ENCODE measurements around the gene INPP5E.
"Not testable (repeated sequence)": the region's sequence is repeated elsewhere in the genome, so short reads cannot be mapped to it uniquely, and the experiment has no call there.

Gene INPP5E

DNA sequence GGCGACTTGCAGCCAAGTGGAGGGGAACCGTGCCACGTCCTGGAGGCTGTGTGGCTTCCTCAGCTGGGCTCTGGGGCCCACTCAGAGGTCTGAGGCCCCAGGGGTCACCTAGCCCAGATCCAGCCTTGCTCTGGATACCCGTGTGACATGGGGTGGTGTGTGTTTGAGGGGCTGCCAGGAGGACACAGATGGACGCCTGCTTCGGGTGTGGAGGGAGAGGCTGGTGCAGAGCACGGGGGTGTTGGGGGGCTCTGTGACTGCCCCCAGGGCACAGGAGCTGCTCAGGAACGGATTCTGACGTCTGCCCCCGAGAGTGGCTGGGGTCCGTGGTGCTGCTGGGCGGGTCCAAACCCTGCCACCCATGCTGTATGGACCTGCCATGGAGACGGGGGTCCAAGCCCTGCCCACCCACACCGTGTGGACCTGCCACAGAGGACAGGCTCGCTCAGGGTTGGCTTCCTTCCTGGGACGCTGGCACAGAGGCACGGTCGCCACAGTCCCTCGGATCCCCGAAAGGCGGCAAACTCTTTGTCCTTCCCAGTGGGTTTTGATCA, 10.5 kb downstream of the INPP5E start:
- no peak for DNase-seq (ENCODE audit: low read depth)

GRCh38 chr9:136426787-136427186, 12.9 kb downstream of the INPP5E start:
- DNase-seq (ENCODE audit: low read depth), result no peak

- not testable (repeated sequence) for DNase-seq (ENCODE audit: low read depth)
These were observed 14.3 kb downstream of the INPP5E start for GRCh38 chr9:136425367-136425766.

GRCh38 chr9:136424750-136425362, 14.8 kb downstream of the INPP5E start:
- no peak for DNase-seq (ENCODE audit: low read depth)

DNA sequence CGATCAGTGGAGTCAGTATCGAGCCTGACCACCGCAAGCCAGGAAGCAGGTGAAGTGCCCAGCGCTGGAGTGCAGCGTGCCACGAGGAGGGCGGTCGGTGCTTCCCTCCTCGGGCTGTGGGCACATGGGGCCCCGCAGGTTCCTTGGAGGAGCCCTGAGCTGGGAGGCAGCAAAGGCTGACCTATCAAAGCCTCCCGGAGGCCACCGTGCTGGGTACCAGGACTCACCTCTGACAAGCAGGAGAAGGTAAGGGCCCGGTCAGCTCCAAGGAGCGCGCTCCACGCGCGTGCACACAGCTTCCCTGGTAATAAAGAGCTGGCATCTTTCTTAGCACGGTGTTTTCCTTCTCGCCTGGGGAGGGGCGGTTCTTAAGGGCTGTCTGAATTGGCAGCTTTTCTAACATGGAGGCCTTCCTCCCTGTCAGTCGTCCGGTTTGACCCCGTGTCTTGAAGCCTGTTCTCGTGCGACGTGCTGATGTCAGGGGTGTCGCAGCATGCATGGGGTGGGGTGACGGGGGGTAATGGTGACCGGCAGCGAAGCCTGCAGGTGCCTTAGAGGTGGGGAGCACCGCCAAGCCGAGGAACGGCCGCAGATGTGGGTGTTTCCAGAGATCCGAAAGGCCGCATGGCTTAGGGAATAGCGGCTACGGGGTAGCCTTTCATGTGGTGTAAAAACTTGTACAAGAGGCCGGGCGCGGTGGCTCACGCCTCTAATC, 16.1 kb downstream of the INPP5E start:
- DNase-seq (ENCODE audit: low read depth), result no peak

DNA sequence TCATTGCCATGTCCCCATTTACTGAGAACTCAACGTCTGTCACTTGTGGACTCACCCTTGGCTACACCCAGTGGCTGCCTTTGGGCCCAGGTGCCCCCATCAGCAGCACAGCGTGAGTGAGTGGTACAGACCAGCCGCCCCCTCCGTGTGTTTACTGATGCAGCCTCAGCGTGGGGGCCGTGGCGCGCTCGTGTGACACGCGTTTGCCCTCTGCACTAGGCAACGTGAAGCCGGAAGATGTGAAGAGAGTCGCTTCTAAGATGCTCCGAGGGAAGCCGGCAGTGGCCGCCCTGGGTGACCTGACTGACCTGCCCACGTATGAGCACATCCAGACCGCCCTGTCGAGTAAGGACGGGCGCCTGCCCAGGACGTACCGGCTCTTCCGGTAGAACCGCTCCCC, 16.8 kb downstream of the INPP5E start:
- DNase-seq (ENCODE audit: low read depth), result no peak

DNA sequence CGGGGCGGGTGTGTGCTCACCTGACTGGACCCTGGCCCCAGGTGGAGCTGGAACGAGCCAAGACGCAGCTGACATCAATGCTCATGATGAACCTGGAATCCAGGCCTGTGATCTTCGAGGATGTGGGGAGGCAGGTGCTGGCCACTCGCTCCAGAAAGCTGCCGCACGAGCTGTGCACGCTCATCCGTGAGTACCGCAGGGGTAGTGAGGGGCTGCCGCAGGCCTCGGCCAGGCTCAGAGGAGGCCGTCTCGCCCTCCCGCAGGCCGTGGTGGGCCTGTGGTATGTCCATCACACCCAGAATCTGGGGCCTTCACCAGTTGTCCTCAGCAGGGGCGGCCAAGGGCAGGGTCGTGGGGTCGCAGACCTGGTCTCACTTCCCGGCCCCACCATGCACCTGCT, 17.9 kb downstream of the INPP5E start:
- no peak for DNase-seq (ENCODE audit: low read depth)

DNA sequence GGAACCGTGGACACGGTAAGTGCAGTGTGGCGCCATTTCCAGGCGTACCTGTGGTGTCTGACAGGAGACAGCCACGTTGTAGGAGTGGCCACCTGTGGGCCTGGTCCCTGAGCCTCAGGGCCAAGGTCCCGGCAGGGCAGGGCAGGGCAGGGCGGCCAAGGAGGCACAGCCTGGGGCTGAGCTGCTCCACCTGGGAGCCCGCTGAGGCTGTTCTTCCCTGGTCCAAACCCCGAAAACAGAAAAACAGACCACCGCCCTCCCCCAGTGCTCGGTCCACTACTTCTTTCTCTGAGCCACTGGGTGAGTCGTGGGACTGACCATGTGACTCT, 20.6 kb downstream of the INPP5E start:
- no peak for DNase-seq (ENCODE audit: low read depth)

- DNase-seq (ENCODE audit: low read depth), result no peak
These were observed 21.2 kb downstream of the INPP5E start for GRCh38 chr9:136418182-136419091.

DNA sequence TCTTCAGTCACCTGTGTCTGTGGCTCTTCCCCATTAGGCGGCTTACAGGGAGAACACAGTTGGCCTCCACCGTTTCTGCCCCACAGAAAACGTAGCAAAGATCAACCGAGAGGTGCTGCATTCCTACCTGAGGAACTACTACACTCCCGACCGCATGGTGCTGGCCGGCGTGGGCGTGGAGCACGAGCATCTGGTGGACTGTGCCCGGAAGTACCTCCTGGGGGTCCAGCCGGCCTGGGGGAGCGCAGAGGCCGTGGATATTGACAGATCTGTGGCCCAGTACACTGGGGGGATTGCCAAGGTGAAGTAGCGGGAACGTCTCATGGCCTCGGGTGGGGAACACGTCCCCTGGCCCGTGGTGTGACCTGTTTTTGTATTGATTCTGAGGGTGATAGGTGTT, 22.7 kb downstream of the INPP5E start:
- no peak for DNase-seq (ENCODE audit: low read depth)

- no peak for DNase-seq (ENCODE audit: low read depth)
These were observed 23.2 kb downstream of the INPP5E start for GRCh38 chr9:136416427-136416826.

DNA sequence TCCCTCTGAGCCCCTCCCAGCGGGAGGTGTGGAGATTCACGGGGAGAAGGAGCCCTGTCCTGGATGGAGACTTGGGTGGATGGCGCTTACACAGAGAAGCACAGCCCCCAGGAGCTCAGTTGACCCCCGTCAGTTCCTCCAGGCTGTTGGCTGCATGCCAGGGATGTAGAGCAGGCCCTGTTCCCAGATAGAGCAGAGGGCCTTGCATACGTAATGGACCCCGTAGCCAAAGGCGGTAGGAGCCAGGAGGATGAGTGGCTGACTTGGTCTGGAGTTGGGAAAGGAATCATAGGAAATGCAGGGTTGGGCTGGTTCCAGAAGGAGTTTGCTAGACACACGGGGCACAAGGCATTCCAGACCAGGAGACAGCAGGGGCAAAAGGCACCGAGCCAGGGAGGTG, 26.7 kb downstream of the INPP5E start:
- no peak for DNase-seq (ENCODE audit: low read depth)

DNA sequence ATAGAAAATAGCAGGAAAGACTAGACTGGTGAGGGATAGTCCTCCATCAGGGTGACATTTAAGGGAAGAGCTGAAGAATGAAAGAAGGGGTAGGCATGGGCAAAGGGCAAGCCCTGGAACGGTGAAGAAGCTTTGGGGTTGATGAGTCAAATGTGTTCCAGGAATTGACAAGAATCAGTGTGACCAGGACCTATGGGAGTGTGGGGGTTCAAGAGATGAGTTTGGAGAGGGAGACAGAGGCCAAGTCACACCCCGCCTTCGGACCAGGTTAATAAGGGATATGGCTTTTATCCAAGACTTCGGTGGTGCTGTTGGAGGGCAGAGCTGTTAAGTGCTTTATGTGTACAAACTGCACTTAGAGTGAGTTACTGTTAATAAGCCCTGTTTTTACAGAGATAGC, 28.3 kb downstream of the INPP5E start:
- no peak for DNase-seq (ENCODE audit: low read depth)

DNA sequence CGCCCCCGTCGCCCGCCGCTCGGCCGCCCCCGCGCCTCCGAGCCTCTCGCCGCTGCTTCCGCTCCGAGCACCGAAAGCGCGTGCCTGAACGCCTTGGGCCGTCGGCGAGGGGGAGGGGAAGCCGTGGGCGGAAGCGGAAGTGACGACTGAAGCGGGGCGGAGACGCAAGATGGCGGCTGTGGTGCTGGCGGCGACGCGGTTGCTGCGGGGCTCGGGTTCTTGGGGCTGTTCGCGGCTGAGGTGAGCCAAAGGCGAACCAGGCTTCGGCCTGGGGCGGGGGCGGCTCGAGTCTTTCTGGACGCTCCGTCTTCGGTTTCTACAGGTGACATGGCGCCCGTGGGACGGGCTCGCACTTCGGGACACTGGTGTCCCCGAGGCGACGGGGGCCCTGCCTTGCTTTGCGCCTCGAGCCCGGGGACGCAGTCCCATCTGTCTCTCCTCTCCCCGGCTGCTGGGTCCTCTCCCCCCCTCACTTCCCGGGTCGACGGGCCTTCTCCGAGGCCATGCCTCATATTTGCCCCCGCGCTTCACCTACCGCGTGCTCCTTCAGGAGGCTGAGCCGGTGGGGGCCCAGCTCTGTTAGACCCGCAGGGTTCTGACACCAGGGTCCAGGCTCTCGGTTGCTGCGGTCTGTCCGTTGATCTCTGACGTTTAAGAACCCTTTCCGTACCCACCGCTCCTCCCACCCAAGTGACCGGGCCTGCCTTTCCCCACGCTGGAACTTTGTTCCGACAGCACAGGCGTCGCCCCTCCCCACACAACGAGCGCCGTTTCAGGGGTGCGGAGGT, 29.0 kb downstream of the INPP5E start, which contains the start of the genes ENTR1 and PMPCA:
Gene ENTR1 (minus strand): TSS at position 115 of the 788 bp plus-strand sequence. CDS start 217 bp downstream, outside the sequence.
Gene PMPCA (plus strand): TSS at position 159 of the 788 bp plus-strand sequence. CDS start 11 bp downstream, at position 170.
- DNase-seq (ENCODE audit: low read depth), result peak; percentile 66

- DNase-seq (ENCODE audit: low read depth), result no peak
These were observed 29.8 kb downstream of the INPP5E start for GRCh38 chr9:136409557-136410455.

GRCh38 chr9:136407911-136408310, 31.7 kb downstream of the INPP5E start:
- DNase-seq (ENCODE audit: low read depth), result no peak

- DNase-seq (ENCODE audit: low read depth), result not testable (repeated sequence)
These were observed 32.6 kb downstream of the INPP5E start for GRCh38 chr9:136407061-136407460.

GRCh38 chr9:136405904-136406303, 33.7 kb downstream of the INPP5E start:
- not testable (repeated sequence) for DNase-seq (ENCODE audit: low read depth)

DNA sequence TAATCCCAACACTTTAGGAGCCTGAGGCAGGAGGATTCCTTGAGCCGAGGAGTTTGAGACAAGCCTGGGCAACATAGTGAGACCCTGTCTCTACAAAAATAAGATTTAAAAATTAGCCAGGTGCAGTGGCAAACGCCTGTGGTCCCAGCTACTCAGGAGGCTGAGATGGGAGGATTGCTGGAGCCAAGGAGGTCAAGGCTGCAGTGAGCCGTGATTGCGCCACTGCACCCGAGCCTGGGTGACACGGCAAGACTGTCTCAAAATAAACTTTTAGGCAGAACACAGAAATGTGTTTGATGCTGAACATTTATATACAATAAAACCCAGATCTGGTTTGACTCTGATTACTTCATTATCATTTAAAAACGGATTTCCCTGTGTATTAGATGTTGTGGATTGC, 34.2 kb downstream of the INPP5E start:
- no peak for DNase-seq (ENCODE audit: low read depth)

DNA sequence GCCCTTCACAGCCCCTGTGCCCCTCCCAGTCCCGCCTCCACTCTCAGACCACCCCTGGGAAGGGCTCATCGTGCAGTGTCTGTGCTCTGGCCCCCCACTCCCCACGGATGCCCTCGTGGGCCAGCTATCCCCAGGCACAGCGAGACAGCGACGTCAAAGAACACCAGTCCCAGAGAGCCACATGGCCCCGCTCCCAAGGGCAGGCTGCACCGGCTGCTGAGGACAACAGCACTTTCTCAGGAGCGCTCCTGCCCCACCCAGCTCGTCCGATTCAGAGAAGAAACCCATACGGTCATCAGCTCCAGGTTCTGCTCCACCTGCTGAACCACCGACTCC, 34.9 kb downstream of the INPP5E start:
- no peak for DNase-seq (ENCODE audit: low read depth)
